Measurements from ENCODE around the gene IMPDH1. TPM values are rescaled to one million over a fixed set of nuclear protein-coding genes. Genes with fewer than 3 reads are reported as not detected.
A peak's percentile ranks its signal among the peaks of the same experiment; 100 is the strongest.

Gene IMPDH1
- total RNA-seq, 1 experiment from 2014 or later, result 30.5 TPM

DNA sequence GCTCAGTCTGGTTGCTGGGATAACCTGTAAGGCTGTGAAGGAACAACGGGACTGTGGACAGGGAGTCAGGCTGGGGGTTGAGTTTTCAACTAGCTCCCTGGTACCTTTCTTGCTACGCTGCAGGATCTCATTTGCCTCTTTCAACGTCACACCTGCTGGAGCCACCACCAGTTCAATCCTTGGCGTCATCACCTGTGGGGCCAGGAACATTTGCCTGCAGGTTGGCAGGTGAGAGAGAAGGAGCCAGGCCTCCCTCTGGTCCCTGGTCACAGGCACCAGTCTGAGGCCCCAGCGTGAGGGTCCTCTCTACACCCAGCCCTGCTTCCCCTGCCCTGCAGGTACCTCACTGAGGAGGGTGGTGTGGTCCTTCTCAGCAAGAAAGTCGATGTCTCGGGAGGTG is 9.8 kb downstream of the IMPDH1 start:
- Histone ChIP-seq H3K4me2 (ENCODE audit: low read depth, low read length, poor library complexity, severe bottlenecking) (no peak overlapping the region), H3K27me3 (ENCODE audit: low read length) (no peaks in the 10 kb centered on the region), H3K9me2 (replicated peaks; ENCODE audit: insufficient read depth, low read length) (no peaks in the 10 kb centered on the region), H3K79me2 (ENCODE audit: low read length) (peaks cover 21% of the 10 kb centered on the region), H4K20me1 (ENCODE audit: insufficient read depth, low read depth, low read length) (peaks cover 23% of the 10 kb centered on the region; the same call in 1 of the 2 replicates), H3K4me3 (ENCODE audit: low read length) (no peak overlapping the region), H2AFZ (ENCODE audit: low read length) (no peak overlapping the region), H3K9me3 (ENCODE audit: low read length) (no peaks in the 10 kb centered on the region), H3K4me1 (ENCODE audit: low read length) (peaks cover 39% of the 10 kb centered on the region), H3K9ac (ENCODE audit: low read length) (no peak overlapping the region), H3K27ac (ENCODE audit: low read length) (no peak overlapping the region), H3K36me3 (ENCODE audit: insufficient read depth, low read length) (peaks cover 44% of the 10 kb centered on the region; the same call in 1 of the 2 replicates)
- DNase-seq, result no peak

DNA sequence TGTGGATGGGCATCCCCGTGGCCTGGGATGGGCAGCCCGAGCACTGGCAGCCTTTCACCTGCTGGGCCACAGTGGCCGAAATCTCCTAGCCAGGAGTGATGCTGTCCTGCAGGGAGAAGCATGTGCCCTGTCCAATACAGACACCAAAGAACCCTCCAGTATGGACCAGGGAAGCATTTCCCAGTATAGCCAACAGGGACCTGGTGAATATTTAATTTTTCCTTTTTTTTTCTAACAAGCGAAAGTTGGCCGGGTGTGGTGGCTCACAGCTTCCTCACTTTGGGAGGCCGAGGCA is 11.0 kb downstream of the IMPDH1 start:
- H3K9me3 ChIP-seq (ENCODE audit: low read length), result no peaks in the 10 kb centered on the region
- H3K27ac ChIP-seq (ENCODE audit: low read length), result no peak overlapping the region
- peaks cover 44% of the 10 kb centered on the region; the same call in 1 of the 2 replicates for H3K36me3 ChIP-seq (ENCODE audit: insufficient read depth, low read length)
- H4K20me1 ChIP-seq (ENCODE audit: insufficient read depth, low read depth, low read length), result peaks cover 13% of the 10 kb centered on the region; the same call in 1 of the 2 replicates
- no peaks in the 10 kb centered on the region for H3K9me2 ChIP-seq (replicated peaks; ENCODE audit: insufficient read depth, low read length)
- H3K4me3 ChIP-seq (ENCODE audit: low read length), result no peak overlapping the region
- H3K4me1 ChIP-seq (ENCODE audit: low read length), result peaks cover 27% of the 10 kb centered on the region
- no peak overlapping the region for H3K9ac ChIP-seq (ENCODE audit: low read length)
- no peak overlapping the region for H3K4me2 ChIP-seq (ENCODE audit: low read depth, low read length, poor library complexity, severe bottlenecking)
- no peaks in the 10 kb centered on the region for H3K27me3 ChIP-seq (ENCODE audit: low read length)
- no peak for DNase-seq
- H2AFZ ChIP-seq (ENCODE audit: low read length), result no peak overlapping the region
- peaks cover 9% of the 10 kb centered on the region for H3K79me2 ChIP-seq (ENCODE audit: low read length)

DNA sequence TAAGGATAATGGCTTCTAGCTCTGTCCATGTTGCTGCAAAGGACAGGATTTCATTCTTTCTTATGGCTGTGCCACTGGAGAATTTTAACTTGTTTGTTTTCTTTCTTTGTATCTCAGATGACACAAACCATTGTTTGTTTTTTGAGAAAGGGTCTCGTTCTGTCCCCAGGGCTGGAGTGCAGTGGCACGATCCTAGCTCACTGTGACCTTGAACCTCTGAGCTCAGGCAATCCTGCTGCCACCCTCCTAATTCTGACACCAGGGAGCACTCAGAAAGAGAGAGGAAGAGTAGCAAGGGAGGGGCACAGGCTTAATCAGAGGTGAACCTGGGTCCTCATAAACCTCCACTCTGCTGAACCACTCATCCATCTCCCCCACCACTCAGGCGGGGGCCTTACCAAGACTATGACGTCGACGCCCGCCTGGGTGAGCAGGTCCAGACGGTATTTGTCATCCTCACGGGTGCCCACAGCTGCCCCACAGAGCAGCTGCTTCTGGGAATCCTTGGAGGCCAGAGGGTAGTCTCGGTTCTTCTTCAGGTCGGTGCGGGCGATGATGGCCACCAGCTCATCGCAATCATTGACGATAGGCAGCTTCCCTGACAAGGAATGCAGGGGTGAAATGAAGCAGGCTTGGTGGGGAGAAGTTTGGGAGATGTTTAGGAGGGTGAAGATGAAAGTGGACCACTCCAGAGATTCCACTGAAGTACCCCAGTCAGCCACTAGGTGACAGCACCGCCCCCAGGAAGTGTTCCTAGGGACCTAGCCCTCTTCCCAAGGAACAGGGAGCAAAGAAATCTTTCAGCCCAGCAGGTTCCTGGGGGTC is 11.6 kb downstream of the IMPDH1 start:
- peaks cover 44% of the 10 kb centered on the region; the same call in 1 of the 2 replicates for H3K36me3 ChIP-seq (ENCODE audit: insufficient read depth, low read length)
- peaks cover 5% of the 10 kb centered on the region for H3K79me2 ChIP-seq (ENCODE audit: low read length)
- no peak overlapping the region for H3K27ac ChIP-seq (ENCODE audit: low read length)
- no peak for DNase-seq
- H3K27me3 ChIP-seq (ENCODE audit: low read length), result no peaks in the 10 kb centered on the region
- H3K4me1 ChIP-seq (ENCODE audit: low read length), result peaks cover 23% of the 10 kb centered on the region
- no peak overlapping the region for H3K4me3 ChIP-seq (ENCODE audit: low read length)
- no peak overlapping the region for H3K4me2 ChIP-seq (ENCODE audit: low read depth, low read length, poor library complexity, severe bottlenecking)
- no peak overlapping the region for H3K9ac ChIP-seq (ENCODE audit: low read length)
- no peaks in the 10 kb centered on the region for H3K9me2 ChIP-seq (replicated peaks; ENCODE audit: insufficient read depth, low read length)
- H4K20me1 ChIP-seq (ENCODE audit: insufficient read depth, low read depth, low read length), result peaks cover 10% of the 10 kb centered on the region; the same call in 1 of the 2 replicates
- no peaks in the 10 kb centered on the region for H3K9me3 ChIP-seq (ENCODE audit: low read length)
- no peak overlapping the region for H2AFZ ChIP-seq (ENCODE audit: low read length)

DNA sequence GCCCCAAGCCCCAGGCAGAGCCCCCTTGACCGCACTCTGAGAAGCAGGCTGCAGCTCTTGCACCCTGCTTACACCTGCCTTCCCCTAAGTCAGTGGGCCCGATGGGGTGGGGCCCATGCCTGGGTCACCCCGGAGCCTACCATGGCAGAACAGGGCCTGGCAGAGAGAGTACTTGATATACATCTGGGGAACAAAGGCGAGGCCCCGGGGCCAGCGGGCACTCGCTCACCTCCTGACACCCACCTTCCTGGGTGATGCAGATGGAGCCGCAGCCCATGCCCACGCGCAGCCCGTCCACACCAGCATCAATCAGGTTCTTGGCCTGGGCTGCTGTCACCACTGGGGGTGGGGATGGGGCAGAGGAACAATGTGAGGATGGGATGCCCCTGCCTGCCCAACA is 13.4 kb downstream of the IMPDH1 start:
- Histone ChIP-seq H3K27me3 (ENCODE audit: low read length) (no peaks in the 10 kb centered on the region), H3K9ac (ENCODE audit: low read length) (no peak overlapping the region), H3K4me2 (ENCODE audit: low read depth, low read length, poor library complexity, severe bottlenecking) (peak overlapping the region; percentile 28), H3K36me3 (ENCODE audit: insufficient read depth, low read length) (peaks cover 36% of the 10 kb centered on the region; the same call in 1 of the 2 replicates), H3K79me2 (ENCODE audit: low read length) (no peaks in the 10 kb centered on the region), H3K4me1 (ENCODE audit: low read length) (peaks cover 33% of the 10 kb centered on the region), H3K9me2 (replicated peaks; ENCODE audit: insufficient read depth, low read length) (no peaks in the 10 kb centered on the region), H3K27ac (ENCODE audit: low read length) (no peak overlapping the region; the same call in 1 of the 2 replicates), H2AFZ (ENCODE audit: low read length) (no peak overlapping the region), H4K20me1 (ENCODE audit: insufficient read depth, low read depth, low read length) (peaks cover 10% of the 10 kb centered on the region; the same call in 1 of the 2 replicates), H3K4me3 (ENCODE audit: low read length) (no peak overlapping the region), H3K9me3 (ENCODE audit: low read length) (no peaks in the 10 kb centered on the region)
- DNase-seq, result no peak

DNA sequence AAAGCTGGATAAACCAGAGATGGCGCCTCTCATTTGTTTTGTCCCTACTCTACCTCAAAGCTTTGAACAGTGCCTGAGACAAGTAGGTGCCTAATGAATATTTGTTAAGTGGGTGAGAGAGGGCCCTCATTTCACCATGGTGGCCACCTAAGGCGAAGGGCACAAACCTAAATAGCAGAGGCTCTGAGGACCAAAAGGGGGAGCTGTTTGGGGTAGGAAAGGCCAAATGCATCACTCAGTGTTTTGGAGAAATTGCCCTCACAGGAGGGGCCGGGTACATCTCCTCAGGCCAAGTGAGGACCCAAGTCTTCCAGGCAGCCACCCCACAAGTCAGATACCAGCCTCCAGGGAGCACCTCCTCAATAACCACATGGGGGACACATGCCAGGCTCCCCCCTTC is 14.0 kb downstream of the IMPDH1 start:
- Histone ChIP-seq H3K27me3 (ENCODE audit: low read length) (no peaks in the 10 kb centered on the region), H3K36me3 (ENCODE audit: insufficient read depth, low read length) (peaks cover 29% of the 10 kb centered on the region; the same call in 1 of the 2 replicates)

DNA sequence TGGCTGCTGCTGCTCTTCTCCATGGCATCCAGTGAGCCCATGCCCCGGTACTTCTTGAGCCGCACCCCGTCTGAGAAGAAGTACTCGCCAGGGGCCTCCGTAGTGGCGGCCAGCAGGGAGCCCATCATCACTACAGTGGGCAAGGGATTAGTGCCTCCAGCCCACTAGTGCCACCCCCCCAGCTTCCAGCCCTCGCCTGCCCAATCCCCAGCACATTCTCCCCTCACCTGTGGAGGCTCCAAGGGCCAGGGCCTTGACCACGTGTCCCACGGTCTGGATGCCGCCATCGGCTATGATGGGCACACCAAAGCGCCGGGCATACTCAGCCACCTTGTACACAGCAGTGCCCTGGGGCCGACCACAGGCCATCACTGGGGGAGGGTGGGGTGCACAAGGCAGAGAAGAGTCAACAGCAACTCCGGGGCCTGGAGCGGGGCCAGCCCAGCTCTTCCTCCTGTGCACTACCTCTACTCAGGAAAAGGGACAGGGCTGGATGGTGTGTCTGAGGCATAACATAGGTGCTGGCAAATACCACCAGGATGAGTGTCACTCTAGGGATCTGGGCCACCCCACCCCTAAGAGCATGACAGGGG is 14.8 kb downstream of the IMPDH1 start:
- H3K79me2 ChIP-seq (ENCODE audit: low read length), result no peaks in the 10 kb centered on the region
- no peak overlapping the region for H3K27ac ChIP-seq (ENCODE audit: low read length)
- no peak for DNase-seq
- no peaks in the 10 kb centered on the region for H3K9me2 ChIP-seq (replicated peaks; ENCODE audit: insufficient read depth, low read length)
- H2AFZ ChIP-seq (ENCODE audit: low read length), result no peak overlapping the region
- H3K9ac ChIP-seq (ENCODE audit: low read length), result no peak overlapping the region
- no peaks in the 10 kb centered on the region for H3K27me3 ChIP-seq (ENCODE audit: low read length)
- H3K4me3 ChIP-seq (ENCODE audit: low read length), result no peak overlapping the region
- H3K36me3 ChIP-seq (ENCODE audit: insufficient read depth, low read length), result peaks cover 29% of the 10 kb centered on the region; the same call in 1 of the 2 replicates
- H3K9me3 ChIP-seq (ENCODE audit: low read length), result no peaks in the 10 kb centered on the region
- H3K4me1 ChIP-seq (ENCODE audit: low read length), result peaks cover 47% of the 10 kb centered on the region
- H3K4me2 ChIP-seq (ENCODE audit: low read depth, low read length, poor library complexity, severe bottlenecking), result no peak overlapping the region
- H4K20me1 ChIP-seq (ENCODE audit: insufficient read depth, low read depth, low read length), result peaks cover 10% of the 10 kb centered on the region; the same call in 1 of the 2 replicates

More for the DNA sequence above, 14.0 kb downstream of the IMPDH1 start:
- no peaks in the 10 kb centered on the region for H3K9me2 ChIP-seq (replicated peaks; ENCODE audit: insufficient read depth, low read length)
- no peak overlapping the region for H3K4me3 ChIP-seq (ENCODE audit: low read length)
- peak overlapping the region; percentile 28 for H3K4me2 ChIP-seq (ENCODE audit: low read depth, low read length, poor library complexity, severe bottlenecking)
- H3K9ac ChIP-seq (ENCODE audit: low read length), result no peak overlapping the region
- peak; percentile 60 for DNase-seq
- no peaks in the 10 kb centered on the region for H3K79me2 ChIP-seq (ENCODE audit: low read length)
- H2AFZ ChIP-seq (ENCODE audit: low read length), result no peak overlapping the region
- no peak overlapping the region; the same call in 1 of the 2 replicates for H3K27ac ChIP-seq (ENCODE audit: low read length)
- no peaks in the 10 kb centered on the region for H3K9me3 ChIP-seq (ENCODE audit: low read length)
- peaks cover 39% of the 10 kb centered on the region for H3K4me1 ChIP-seq (ENCODE audit: low read length)
- peaks cover 10% of the 10 kb centered on the region; the same call in 1 of the 2 replicates for H4K20me1 ChIP-seq (ENCODE audit: insufficient read depth, low read depth, low read length)

DNA sequence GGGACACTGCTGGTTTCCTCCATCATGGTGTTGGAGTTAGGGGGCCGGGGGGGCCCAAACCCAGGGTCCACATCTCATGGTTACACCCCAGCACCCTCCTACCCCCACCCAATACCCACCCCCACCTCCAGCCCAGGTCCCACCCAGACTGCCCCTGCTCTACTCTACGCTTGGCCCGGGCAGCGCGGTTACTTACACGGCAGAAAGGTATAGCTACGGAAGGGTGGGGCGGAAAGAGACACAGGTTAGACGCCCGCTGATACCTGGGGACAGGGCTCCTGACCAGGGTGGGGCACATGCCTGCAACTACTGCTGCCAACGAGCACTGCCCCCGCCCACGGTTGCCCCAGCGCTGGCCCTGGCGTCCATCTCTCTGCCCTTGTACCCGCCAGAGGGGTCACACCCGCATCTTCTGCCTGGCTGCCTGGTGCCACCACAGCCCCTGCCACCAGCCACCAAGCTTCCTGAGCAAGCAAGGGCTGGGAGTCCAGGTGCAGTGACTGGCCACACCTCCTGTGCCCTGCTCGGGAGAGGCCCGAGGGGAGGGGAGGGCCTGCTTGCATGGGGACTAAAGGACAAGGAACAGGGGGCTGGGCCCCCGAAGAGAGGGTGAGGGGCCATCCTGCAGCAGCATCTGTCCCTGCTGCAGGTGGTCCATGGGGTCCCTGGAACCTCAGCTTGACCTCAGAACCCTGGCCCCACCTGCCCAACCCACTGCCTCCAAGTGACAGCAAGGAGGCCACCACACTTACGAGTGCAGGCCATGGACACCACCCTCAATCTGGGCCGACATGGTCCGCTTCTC is 16.1 kb downstream of the IMPDH1 start:
- Histone ChIP-seq H3K9me3 (ENCODE audit: low read length) (no peaks in the 10 kb centered on the region), H3K36me3 (ENCODE audit: insufficient read depth, low read length) (peaks cover 25% of the 10 kb centered on the region; the same call in 1 of the 2 replicates), H3K4me3 (ENCODE audit: low read length) (no peak overlapping the region), H3K9me2 (replicated peaks; ENCODE audit: insufficient read depth, low read length) (no peaks in the 10 kb centered on the region), H3K27ac (ENCODE audit: low read length) (no peak overlapping the region), H3K4me2 (ENCODE audit: low read depth, low read length, poor library complexity, severe bottlenecking) (no peak overlapping the region), H3K9ac (ENCODE audit: low read length) (no peak overlapping the region), H2AFZ (ENCODE audit: low read length) (no peak overlapping the region), H3K27me3 (ENCODE audit: low read length) (no peaks in the 10 kb centered on the region), H4K20me1 (ENCODE audit: insufficient read depth, low read depth, low read length) (peaks cover 12% of the 10 kb centered on the region; the same call in 1 of the 2 replicates), H3K4me1 (ENCODE audit: low read length) (peaks cover 59% of the 10 kb centered on the region), H3K79me2 (ENCODE audit: low read length) (no peaks in the 10 kb centered on the region)
- no peak for DNase-seq

Data from Karpas-422 (cell line).